Epidermal melanocyte (primary cell): Measurements from ENCODE around the gene BHMT.
"Not testable (repeated sequence)": the region's sequence is repeated elsewhere in the genome, so short reads cannot be mapped to it uniquely, and the experiment has no call there.

ENCODE experiments used
- DNase-seq: peaks from one replicate; pipeline ENCODE4 v3.0.0; 2011; ENCODE audit warnings: low spot score; ENCODE audit not compliant: insufficient read length

The BHMT gene

GRCh38 chr5:79171635-79172245, 60.1 kb downstream of the BHMT start:
- no peak for DNase-seq

GRCh38 chr5:79172269-79172668, 60.7 kb downstream of the BHMT start:
- DNase-seq = no peak

GRCh38 chr5:79173626-79174025, 62.0 kb downstream of the BHMT start:
- no peak for DNase-seq

GRCh38 chr5:79180449-79180848, 68.8 kb downstream of the BHMT start:
- not testable (repeated sequence) for DNase-seq

GRCh38 chr5:79181419-79182022, 69.9 kb downstream of the BHMT start:
- DNase-seq = peak; percentile 28
